GM12891 (cell line): Measurements from ENCODE around the gene PBXIP1.

Experiments used
- POLR2A ChIP-seq: IDR thresholded peaks from 2 replicates; pipeline ENCODE4 v1.6.1; 2011; ENCODE audit warnings: low read depth, low read length, control low read depth
- POLR2AphosphoS5 ChIP-seq: IDR thresholded peaks from 2 replicates; pipeline ENCODE4 v1.6.1; 2011; ENCODE audit warnings: low read depth, low read length, control low read depth
- POU2F2 ChIP-seq: IDR thresholded peaks from 2 replicates; pipeline ENCODE4 v1.6.1; 2011; ENCODE audit warnings: low read depth, mild to moderate bottlenecking, control low read depth, low read length, moderate library complexity
- SPI1 ChIP-seq: IDR thresholded peaks from 2 replicates; pipeline ENCODE4 v1.6.1; 2011; ENCODE audit warnings: low read depth, low read length, control low read depth
- TAF1 ChIP-seq: IDR thresholded peaks from 2 replicates; pipeline ENCODE4 v1.6.1; 2011; ENCODE audit warnings: low read depth, low read length, control low read depth

DNA sequence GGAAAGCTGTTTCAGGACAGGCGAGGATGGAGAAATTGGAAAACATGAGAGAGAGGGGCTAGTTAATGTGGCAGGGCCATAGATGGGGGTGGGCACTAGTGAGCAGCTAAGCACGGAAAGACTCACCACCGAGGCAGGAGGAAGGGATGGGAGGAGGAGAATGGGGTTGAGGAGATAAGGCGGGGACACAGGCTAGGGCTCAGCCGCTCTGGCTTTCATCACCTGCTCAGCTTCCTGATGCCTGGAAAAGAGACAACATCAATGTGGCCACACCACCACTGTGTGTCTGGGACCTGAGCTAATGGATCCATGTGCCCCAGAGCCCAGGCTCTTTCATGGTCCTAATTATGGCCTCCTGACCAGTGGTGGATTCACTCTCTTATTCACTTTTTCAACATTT lies 47.0 kb downstream of the PBXIP1 start:
- TF ChIP-seq POLR2A, result no peak
- no peak for TF ChIP-seq POLR2AphosphoS5
- no peak for TF ChIP-seq TAF1
- TF ChIP-seq POU2F2, result no peak
- TF ChIP-seq SPI1, result no peak
